HS-5 (cell line): ENCODE measurements around the gene LGALS9.
"Not testable (repeated sequence)": the region's sequence is repeated elsewhere in the genome, so short reads cannot be mapped to it uniquely, and the experiment has no call there.

Experiments
- DNase-seq: peaks from one replicate; pipeline ENCODE4 v3.0.0-alpha.2; 2012; ENCODE audit warnings: low read depth

The LGALS9 gene

GRCh38 chr17:27603880-27604794 is 26.9 kb upstream of the LGALS9 start:
- DNase-seq = no peak

- no peak for DNase-seq
Measured at GRCh38 chr17:27605409-27605808, 25.6 kb upstream of the LGALS9 start.

GRCh38 chr17:27607521-27608091 is 23.4 kb upstream of the LGALS9 start:
- DNase-seq = no peak

- DNase-seq = no peak
Measured at GRCh38 chr17:27608328-27609230, 22.4 kb upstream of the LGALS9 start.

GRCh38 chr17:27609611-27610303 is 21.2 kb upstream of the LGALS9 start:
- no peak for DNase-seq

- DNase-seq = no peak
Measured at GRCh38 chr17:27610304-27610677, 20.7 kb upstream of the LGALS9 start.

GRCh38 chr17:27612160-27612770 is 18.7 kb upstream of the LGALS9 start:
- DNase-seq = no peak

GRCh38 chr17:27613433-27613832 is 17.6 kb upstream of the LGALS9 start:
- DNase-seq = no peak

- no peak for DNase-seq
Measured at GRCh38 chr17:27615121-27615520, 15.9 kb upstream of the LGALS9 start.

GRCh38 chr17:27616414-27616813 is 14.6 kb upstream of the LGALS9 start:
- no peak for DNase-seq

- DNase-seq = no peak
Measured at GRCh38 chr17:27618417-27618816, 12.6 kb upstream of the LGALS9 start.

GRCh38 chr17:27620721-27621120 is 10.3 kb upstream of the LGALS9 start:
- DNase-seq = no peak

GRCh38 chr17:27621536-27621935 is 9.5 kb upstream of the LGALS9 start:
- no peak for DNase-seq

- DNase-seq = no peak
Measured at GRCh38 chr17:27621942-27622559, 8.9 kb upstream of the LGALS9 start.

GRCh38 chr17:27622986-27623385 is 8.0 kb upstream of the LGALS9 start:
- DNase-seq = no peak

- DNase-seq = no peak
Measured at GRCh38 chr17:27623614-27624013, 7.4 kb upstream of the LGALS9 start.

- DNase-seq = no peak
Measured at GRCh38 chr17:27624539-27624938, 6.4 kb upstream of the LGALS9 start.

- no peak for DNase-seq
Measured at GRCh38 chr17:27625856-27626255, 5.1 kb upstream of the LGALS9 start.

GRCh38 chr17:27627514-27627913 is 3.5 kb upstream of the LGALS9 start:
- no peak for DNase-seq

- DNase-seq = no peak
Measured at GRCh38 chr17:27628376-27628775, 2.6 kb upstream of the LGALS9 start.

GRCh38 chr17:27629260-27629659 is 1.7 kb upstream of the LGALS9 start:
- DNase-seq = not testable (repeated sequence)
